H9 (cell line): ENCODE measurements around the gene RAP1GAP. TPM values are rescaled to one million over a fixed set of nuclear protein-coding genes. Genes with fewer than 3 reads are reported as not detected.

Source experiments
- DNase-seq: peaks from one replicate; pipeline ENCODE4 v3.0.0-alpha.2; 2017
- H2AFZ ChIP-seq: one replicate; pipeline ENCODE4 v1.6.1; 2013; ENCODE audit warnings: mild to moderate bottlenecking, low read length, control low read depth, moderate library complexity
- H2AK5ac ChIP-seq: 2 replicates; pipeline ENCODE4 v1.6.1; 2013; ENCODE audit warnings: low read length, control low read depth, mixed read lengths; ENCODE audit not compliant: insufficient read length
- H2BK120ac ChIP-seq: one replicate; pipeline ENCODE4 v1.6.1; 2013; ENCODE audit warnings: low read depth, mild to moderate bottlenecking, low read length, control low read depth, inconsistent platforms; ENCODE audit not compliant: poor library complexity, severe bottlenecking
- H2BK12ac ChIP-seq: 2 replicates; pipeline ENCODE4 v1.6.1; 2013; ENCODE audit warnings: low read length, control low read depth, mixed read lengths, low read depth; ENCODE audit not compliant: insufficient read length
- H2BK15ac ChIP-seq: 2 replicates; pipeline ENCODE4 v1.6.1; 2013; ENCODE audit warnings: low read depth, low read length, control low read depth
- H2BK20ac ChIP-seq: one replicate; pipeline ENCODE4 v1.6.1; 2013; ENCODE audit warnings: low read depth, mild to moderate bottlenecking, low read length, control low read depth, inconsistent platforms; ENCODE audit not compliant: poor library complexity, severe bottlenecking
- H2BK5ac ChIP-seq: 2 replicates; pipeline ENCODE4 v1.6.1; 2013; ENCODE audit warnings: low read length, control low read depth, mixed read lengths; ENCODE audit not compliant: insufficient read length
- H3K14ac ChIP-seq: 2 replicates; pipeline ENCODE4 v1.6.1; 2013; ENCODE audit warnings: low read length, control low read depth; ENCODE audit not compliant: insufficient read depth
- H3K18ac ChIP-seq: 2 replicates; pipeline ENCODE4 v1.6.1; 2013; ENCODE audit warnings: low read depth, mild to moderate bottlenecking, mixed read lengths, low read length, control low read depth; ENCODE audit not compliant: insufficient read length
- H3K23ac ChIP-seq: 2 replicates; pipeline ENCODE4 v1.6.1; 2013; ENCODE audit warnings: low read length, control low read depth, mixed read lengths, low read depth; ENCODE audit not compliant: insufficient read length
- H3K23me2 ChIP-seq: 2 replicates; pipeline ENCODE4 v1.6.1; 2013; ENCODE audit warnings: low read depth, mild to moderate bottlenecking, mixed read lengths, low read length, control low read depth; ENCODE audit not compliant: insufficient read length, poor library complexity, severe bottlenecking
- H3K27ac ChIP-seq: 2 replicates; pipeline ENCODE4 v1.5.1; 2013; ENCODE audit warnings: low read length, control low read depth, mixed read lengths, low read depth; ENCODE audit not compliant: insufficient read length
- H3K27me3 ChIP-seq: 2 replicates; pipeline ENCODE4 v1.6.1; 2013; ENCODE audit warnings: low read length, control low read depth, inconsistent platforms; ENCODE audit not compliant: insufficient read depth
- H3K4ac ChIP-seq: 2 replicates; pipeline ENCODE4 v1.6.1; 2013; ENCODE audit warnings: low read depth, mild to moderate bottlenecking, control low read depth, inconsistent platforms, low read length, moderate library complexity
- H3K4me1 ChIP-seq: 2 replicates; pipeline ENCODE4 v1.6.1; 2013; ENCODE audit warnings: low read length, control low read depth, inconsistent platforms; ENCODE audit not compliant: insufficient read depth
- H3K4me2 ChIP-seq: 2 replicates; pipeline ENCODE4 v1.6.1; 2013; ENCODE audit warnings: low read length, control low read depth, mixed read lengths; ENCODE audit not compliant: insufficient read length, insufficient read depth
- H3K56ac ChIP-seq: 2 replicates; pipeline ENCODE4 v1.6.1; 2013; ENCODE audit warnings: low read depth, mild to moderate bottlenecking, mixed read lengths, low read length, control low read depth; ENCODE audit not compliant: insufficient read length
- H3K79me1 ChIP-seq: 2 replicates; pipeline ENCODE4 v1.6.1; 2013; ENCODE audit warnings: low read depth, mild to moderate bottlenecking, moderate library complexity, low read length, control low read depth, inconsistent platforms; ENCODE audit not compliant: insufficient read depth, poor library complexity, severe bottlenecking
- H3K79me2 ChIP-seq: 2 replicates; pipeline ENCODE4 v1.6.1; 2013; ENCODE audit warnings: low read length, control low read depth, inconsistent platforms; ENCODE audit not compliant: insufficient read depth
- H3K9ac ChIP-seq: 2 replicates; pipeline ENCODE4 v1.6.1; 2013; ENCODE audit warnings: low read length, control low read depth, mixed read lengths; ENCODE audit not compliant: insufficient read length; ENCODE audit errors: extremely low read depth
- H3K9me3 ChIP-seq: one replicate; pipeline ENCODE4 v1.6.1; 2013; ENCODE audit warnings: low read depth, low read length, inconsistent platforms; ENCODE audit not compliant: control insufficient read depth
- H3T11ph ChIP-seq: one replicate; pipeline ENCODE4 v1.6.1; 2013; ENCODE audit warnings: mild to moderate bottlenecking, low read length, control low read depth, inconsistent platforms
- H4K20me1 ChIP-seq: one replicate; pipeline ENCODE4 v1.6.1; 2013; ENCODE audit not compliant: control insufficient read depth, insufficient read length, insufficient read depth
- H4K5ac ChIP-seq: 2 replicates; pipeline ENCODE4 v1.6.1; 2013; ENCODE audit warnings: low read depth, mild to moderate bottlenecking, mixed read lengths, low read length, control low read depth; ENCODE audit not compliant: insufficient read length
- H4K8ac ChIP-seq: replicated peaks from 2 replicates; pipeline ENCODE4 v1.6.1; 2013; ENCODE audit warnings: low read length, control low read depth, mixed read lengths, low read depth; ENCODE audit not compliant: insufficient read length
- H4K91ac ChIP-seq: 2 replicates; pipeline ENCODE4 v1.6.1; 2013; ENCODE audit warnings: low read depth, mild to moderate bottlenecking, moderate library complexity, mixed read lengths, low read length, control low read depth; ENCODE audit not compliant: insufficient read length
- H3K27ac Mint-ChIP-seq, 3 experiments: 2 replicates in 2 of 3; 3 replicates in 1 of 3; pipeline ENCODE4 v1.8.0; 2020 to 2021; ENCODE audit warnings: mixed read lengths in 3 of 3, mild to moderate bottlenecking in 1 of 3, moderate library complexity in 1 of 3
- H3K27me3 Mint-ChIP-seq: 2 replicates; pipeline ENCODE4 v1.8.0; 2021; ENCODE audit warnings: low read depth, mild to moderate bottlenecking, moderate library complexity, mixed read lengths
- H3K36me3 Mint-ChIP-seq, 3 experiments: 2 replicates in 2 of 3; 3 replicates in 1 of 3; pipeline ENCODE4 v1.8.0; 2020 to 2021; ENCODE audit warnings: low read depth in 3 of 3, mixed read lengths in 3 of 3; ENCODE audit not compliant: insufficient read depth in 1 of 3
- H3K4me1 Mint-ChIP-seq, 2 experiments: 2 replicates each; pipeline ENCODE4 v1.8.0; 2020; ENCODE audit warnings: mixed read lengths in 2 of 2
- H3K4me3 Mint-ChIP-seq, 2 experiments: 2 replicates in 1 of 2; 3 replicates in 1 of 2; pipeline ENCODE4 v1.8.0; 2020 to 2021; ENCODE audit warnings: mild to moderate bottlenecking in 2 of 2, mixed read lengths in 2 of 2, moderate library complexity in 1 of 2
- H3K9me3 Mint-ChIP-seq, 2 experiments: 2 replicates in 1 of 2; 3 replicates in 1 of 2; pipeline ENCODE4 v1.8.0; 2020; ENCODE audit warnings: mild to moderate bottlenecking in 2 of 2, mixed read lengths in 2 of 2, moderate library complexity in 1 of 2
- WGBS: extraction: QIAGEN DNeasy Blood & Tissue Kit; methylation state at CpG from one replicate; pipeline ENCODE4 v1.1.7; 2013; ENCODE audit warnings: missing lambda C conversion rate, low lambda C conversion rate, mixed read lengths; ENCODE audit not compliant: insufficient read length; ENCODE audit errors: extremely low coverage; 5-methylcytosine and 5-hydroxymethylcytosine counted together
- total RNA-seq: library from RNA; stranded (reverse); gene quantifications from 2 replicates; pipeline ENCODE4 v1.2.1, GENCODE V29; 2021
- TF ChIP-seq, protein P1 (sequence below): fragments of 200-600 bp; sonication (generic); conservative IDR thresholded peaks from 3 replicates; pipeline ENCODE4 v1.8.0; 2021; ENCODE audit warnings: antibody characterized with exemption, mild to moderate bottlenecking

RAP1GAP gene
- total RNA-seq, 1 experiment from 2014 or later = 7.9 TPM

GRCh38 chr1:21659099-21659923, 9.8 kb downstream of the RAP1GAP start:
- H3K9me3 ChIP-seq = no peaks in the 10 kb centered on the region
- no peak overlapping the region for H3K23ac ChIP-seq
- H3K18ac ChIP-seq = no peak overlapping the region
- no peaks in the 10 kb centered on the region for H3K79me1 ChIP-seq
- peaks cover 8 to 17% of the 10 kb centered on the region in 2 experiments for H3K4me1 Mint-ChIP-seq
- H3K36me3 Mint-ChIP-seq = no peaks in the 10 kb centered on the region
- H2BK5ac ChIP-seq = no peak overlapping the region
- no peaks in the 10 kb centered on the region for H4K20me1 ChIP-seq
- no peak overlapping the region for H3K4ac ChIP-seq
- H3K27ac Mint-ChIP-seq = no peak overlapping the region
- no peak overlapping the region for H2BK15ac ChIP-seq
- no peaks in the 10 kb centered on the region; the same call in 1 of the 2 replicates for H3K27me3 ChIP-seq
- no peaks in the 10 kb centered on the region; the same call in 1 of the 2 replicates for H3K4me1 ChIP-seq
- H3K56ac ChIP-seq = no peak overlapping the region
- no peak overlapping the region for H3K14ac ChIP-seq
- peak; percentile 91 for DNase-seq
- no peak overlapping the region for H4K8ac ChIP-seq
- H2BK120ac ChIP-seq = no peak overlapping the region
- H3K79me2 ChIP-seq = no peaks in the 10 kb centered on the region
- no peak overlapping the region for H3T11ph ChIP-seq
- WGBS = no CpG with 5 or more reads among the region's 64 CpGs
- no peak overlapping the region for H2AFZ ChIP-seq
- no peaks in the 10 kb centered on the region for H3K9me3 Mint-ChIP-seq
- H2BK20ac ChIP-seq = no peak overlapping the region
- no peak overlapping the region for H2AK5ac ChIP-seq
- no peak overlapping the region for H4K91ac ChIP-seq
- H3K4me3 Mint-ChIP-seq = peak overlapping the region; percentile 72 to 78
- no peaks in the 10 kb centered on the region for H3K23me2 ChIP-seq
- H2BK12ac ChIP-seq = no peak overlapping the region
- H4K5ac ChIP-seq = no peak overlapping the region
- no peak overlapping the region for H3K9ac ChIP-seq
- no peak overlapping the region for H3K27ac ChIP-seq
- peak overlapping the region; percentile 52 for H3K4me2 ChIP-seq
- peaks cover 27% of the 10 kb centered on the region for H3K27me3 Mint-ChIP-seq
- TF ChIP-seq, protein P1, sequence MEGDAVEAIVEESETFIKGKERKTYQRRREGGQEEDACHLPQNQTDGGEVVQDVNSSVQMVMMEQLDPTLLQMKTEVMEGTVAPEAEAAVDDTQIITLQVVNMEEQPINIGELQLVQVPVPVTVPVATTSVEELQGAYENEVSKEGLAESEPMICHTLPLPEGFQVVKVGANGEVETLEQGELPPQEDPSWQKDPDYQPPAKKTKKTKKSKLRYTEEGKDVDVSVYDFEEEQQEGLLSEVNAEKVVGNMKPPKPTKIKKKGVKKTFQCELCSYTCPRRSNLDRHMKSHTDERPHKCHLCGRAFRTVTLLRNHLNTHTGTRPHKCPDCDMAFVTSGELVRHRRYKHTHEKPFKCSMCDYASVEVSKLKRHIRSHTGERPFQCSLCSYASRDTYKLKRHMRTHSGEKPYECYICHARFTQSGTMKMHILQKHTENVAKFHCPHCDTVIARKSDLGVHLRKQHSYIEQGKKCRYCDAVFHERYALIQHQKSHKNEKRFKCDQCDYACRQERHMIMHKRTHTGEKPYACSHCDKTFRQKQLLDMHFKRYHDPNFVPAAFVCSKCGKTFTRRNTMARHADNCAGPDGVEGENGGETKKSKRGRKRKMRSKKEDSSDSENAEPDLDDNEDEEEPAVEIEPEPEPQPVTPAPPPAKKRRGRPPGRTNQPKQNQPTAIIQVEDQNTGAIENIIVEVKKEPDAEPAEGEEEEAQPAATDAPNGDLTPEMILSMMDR = peak; percentile 98
